Hepatocyte (in vitro differentiated cells): ENCODE data around the gene ENO4.

Experiments
- EZH2 ChIP-seq: fragments of 200-600 bp; sonication (generic); IDR thresholded peaks from 2 replicates; pipeline ENCODE4 v1.6.1; 2016; ENCODE audit warnings: antibody characterized with exemption, mild to moderate bottlenecking, borderline replicate concordance
- EZH2phosphoT487 ChIP-seq: fragments of 200-600 bp; sonication (generic); IDR thresholded peaks from one replicate; pipeline ENCODE4 v1.6.1; 2018; ENCODE audit warnings: antibody characterized with exemption, mild to moderate bottlenecking, low read depth, moderate library complexity; ENCODE audit not compliant: unreplicated experiment, severe bottlenecking
- TF ChIP-seq, protein P1 (sequence below): fragments of 200-600 bp; sonication (generic); IDR thresholded peaks from 2 replicates; pipeline ENCODE4 v1.5.1; 2016; ENCODE audit warnings: antibody characterized with exemption, mild to moderate bottlenecking; ENCODE audit not compliant: poor library complexity

DNA sequence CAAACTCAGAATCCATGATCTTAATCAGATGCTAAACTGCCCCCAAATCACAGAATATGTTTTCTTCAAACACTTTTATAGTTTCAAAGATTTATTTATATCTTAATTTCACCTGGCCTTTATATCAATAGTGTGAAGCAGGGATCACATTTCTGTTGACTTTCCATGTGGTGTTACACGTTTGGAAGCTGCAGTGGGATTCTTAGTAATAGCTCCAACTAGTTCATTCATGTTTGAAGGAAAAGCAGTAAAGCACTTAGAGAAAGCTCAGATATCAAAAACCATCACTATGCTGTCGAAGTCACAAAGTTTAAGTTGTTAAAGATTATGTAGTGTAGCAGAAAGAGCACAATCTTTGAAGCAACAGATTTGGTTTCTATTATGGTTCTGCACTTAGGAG is 16.8 kb downstream of the ENO4 start:
- TF ChIP-seq EZH2phosphoT487 (no peak), EZH2 (no peak)
- TF ChIP-seq, protein P1, sequence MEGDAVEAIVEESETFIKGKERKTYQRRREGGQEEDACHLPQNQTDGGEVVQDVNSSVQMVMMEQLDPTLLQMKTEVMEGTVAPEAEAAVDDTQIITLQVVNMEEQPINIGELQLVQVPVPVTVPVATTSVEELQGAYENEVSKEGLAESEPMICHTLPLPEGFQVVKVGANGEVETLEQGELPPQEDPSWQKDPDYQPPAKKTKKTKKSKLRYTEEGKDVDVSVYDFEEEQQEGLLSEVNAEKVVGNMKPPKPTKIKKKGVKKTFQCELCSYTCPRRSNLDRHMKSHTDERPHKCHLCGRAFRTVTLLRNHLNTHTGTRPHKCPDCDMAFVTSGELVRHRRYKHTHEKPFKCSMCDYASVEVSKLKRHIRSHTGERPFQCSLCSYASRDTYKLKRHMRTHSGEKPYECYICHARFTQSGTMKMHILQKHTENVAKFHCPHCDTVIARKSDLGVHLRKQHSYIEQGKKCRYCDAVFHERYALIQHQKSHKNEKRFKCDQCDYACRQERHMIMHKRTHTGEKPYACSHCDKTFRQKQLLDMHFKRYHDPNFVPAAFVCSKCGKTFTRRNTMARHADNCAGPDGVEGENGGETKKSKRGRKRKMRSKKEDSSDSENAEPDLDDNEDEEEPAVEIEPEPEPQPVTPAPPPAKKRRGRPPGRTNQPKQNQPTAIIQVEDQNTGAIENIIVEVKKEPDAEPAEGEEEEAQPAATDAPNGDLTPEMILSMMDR = no peak
